ENCODE results near the gene NHEJ1. TPM values are rescaled to one million over a fixed set of nuclear protein-coding genes. Genes with fewer than 3 reads are reported as not detected.

NHEJ1 gene

DNA sequence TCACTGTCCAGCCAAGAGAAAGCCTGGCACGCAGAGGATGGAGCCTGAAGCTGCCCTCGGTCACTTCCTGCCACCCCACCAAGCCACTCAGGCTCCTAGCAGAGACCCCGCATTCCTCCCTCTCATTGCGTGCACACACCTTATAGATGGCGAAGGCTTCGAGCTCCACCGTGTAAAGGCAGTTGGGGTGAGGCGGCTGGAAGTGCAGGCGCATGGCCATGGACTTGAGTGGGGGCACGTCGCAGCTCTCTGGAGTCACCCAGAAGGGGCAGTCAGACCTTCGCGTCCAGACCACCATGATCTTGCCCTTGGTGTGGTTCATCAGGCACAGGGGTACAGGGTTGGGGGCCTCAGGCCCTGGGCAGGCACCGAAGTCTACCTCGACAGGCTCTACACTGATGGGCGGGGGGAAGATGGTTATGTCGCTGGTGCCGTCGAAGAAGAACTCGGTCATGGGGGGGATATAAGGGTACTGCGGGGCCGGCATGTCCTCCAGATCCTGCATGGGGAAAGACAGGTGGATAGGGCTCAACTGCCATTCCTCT lies 133.0 kb downstream of the NHEJ1 start:
- Histone ChIP-seq H3K4me2 (ENCODE audit: low read length) (no peak overlapping the region), H3K9ac (ENCODE audit: low read depth, low read length) (no peak overlapping the region), H3K9me3 (replicated peaks; ENCODE audit: low read length) (no peaks in the 10 kb centered on the region), H3K27me3 (ENCODE audit: control insufficient read depth, insufficient read depth, low read length) (peaks cover 63% of the 10 kb centered on the region), H3K4me1 (ENCODE audit: control insufficient read depth, insufficient read depth, low read length) (no peaks in the 10 kb centered on the region), H3K36me3 (ENCODE audit: insufficient read depth, low read length) (no peaks in the 10 kb centered on the region), H3K4me3 (ENCODE audit: low read length) (no peak overlapping the region)

DNA sequence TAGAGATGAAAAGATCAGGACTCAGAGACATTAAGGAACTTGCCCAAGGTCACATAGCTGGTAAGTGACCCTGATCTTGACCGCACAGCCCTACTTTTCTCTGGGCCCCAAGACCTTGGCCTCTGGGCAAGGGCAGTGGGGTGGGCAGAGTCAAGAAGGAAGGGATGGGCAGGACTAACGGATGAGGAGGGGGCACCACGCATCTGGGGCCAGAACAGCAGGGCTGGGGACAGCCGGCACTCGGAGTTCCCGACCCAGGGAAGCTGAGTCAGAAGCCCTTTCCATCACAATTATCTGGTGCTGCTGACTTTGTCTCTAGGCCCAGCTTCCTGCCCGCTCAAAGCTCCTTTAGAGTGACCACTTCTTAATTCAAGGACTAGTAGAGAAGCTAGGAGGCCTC lies 133.7 kb downstream of the NHEJ1 start:
- H3K9me3 ChIP-seq (replicated peaks; ENCODE audit: low read length): no peaks in the 10 kb centered on the region
- peaks cover 62% of the 10 kb centered on the region for H3K27me3 ChIP-seq (ENCODE audit: control insufficient read depth, insufficient read depth, low read length)
- no peak overlapping the region for H3K4me2 ChIP-seq (ENCODE audit: low read length)
- no peak overlapping the region for H3K9ac ChIP-seq (ENCODE audit: low read depth, low read length)
- no peaks in the 10 kb centered on the region for H3K36me3 ChIP-seq (ENCODE audit: insufficient read depth, low read length)
- H3K4me3 ChIP-seq (ENCODE audit: low read length): no peak overlapping the region
- no peaks in the 10 kb centered on the region for H3K4me1 ChIP-seq (ENCODE audit: control insufficient read depth, insufficient read depth, low read length)

DNA sequence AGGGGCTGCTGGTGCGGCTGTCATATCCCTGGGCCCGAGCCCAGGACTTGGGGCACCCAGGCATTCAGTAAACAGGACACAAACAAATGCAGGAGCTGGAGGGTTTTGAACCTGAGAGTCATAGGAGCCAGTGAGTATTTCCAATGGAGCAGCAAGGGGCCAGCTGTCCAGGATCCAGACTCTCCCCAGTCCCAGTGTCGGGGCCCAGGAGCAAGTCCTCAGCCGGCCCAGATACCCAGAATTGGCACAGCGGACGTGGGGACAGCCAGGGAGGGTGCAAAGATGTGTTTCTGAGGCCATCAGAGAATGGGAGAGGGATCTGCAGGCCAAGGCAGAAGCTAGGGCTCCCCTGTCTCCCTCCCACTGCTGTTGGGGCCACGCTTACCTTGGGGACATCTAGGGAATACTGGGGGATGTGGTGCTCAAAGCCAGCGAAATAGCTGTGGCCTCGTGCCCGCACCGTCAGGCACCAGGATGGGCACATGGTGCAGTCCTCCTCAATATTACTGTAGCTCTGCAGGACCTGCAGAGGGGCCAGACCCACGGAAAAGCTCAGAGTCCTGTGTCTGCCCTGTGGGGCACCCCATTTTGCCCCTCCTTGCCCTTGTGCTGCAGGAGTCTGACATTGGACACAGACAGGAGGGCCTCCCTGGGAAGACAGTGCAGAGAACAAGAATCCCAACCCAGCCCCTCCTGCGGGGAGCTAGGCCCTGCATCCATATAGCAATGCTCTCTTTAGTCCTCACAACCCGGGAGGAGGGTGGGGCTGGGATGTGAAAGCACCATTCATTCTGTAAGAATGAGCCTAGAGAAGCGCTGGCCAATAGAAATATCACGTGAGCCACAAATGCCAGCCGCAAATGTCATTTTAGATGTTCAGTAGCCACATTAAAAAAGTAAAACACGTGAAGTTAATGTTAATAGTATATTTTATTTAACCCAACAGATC lies 134.7 kb downstream of the NHEJ1 start:
- peaks cover 65% of the 10 kb centered on the region for H3K27me3 ChIP-seq (ENCODE audit: control insufficient read depth, insufficient read depth, low read length)
- no peaks in the 10 kb centered on the region for H3K36me3 ChIP-seq (ENCODE audit: insufficient read depth, low read length)
- no peaks in the 10 kb centered on the region for H3K4me1 ChIP-seq (ENCODE audit: control insufficient read depth, insufficient read depth, low read length)
- H3K9ac ChIP-seq (ENCODE audit: low read depth, low read length): no peak overlapping the region
- H3K9me3 ChIP-seq (replicated peaks; ENCODE audit: low read length): no peaks in the 10 kb centered on the region
- no peak overlapping the region for H3K4me3 ChIP-seq (ENCODE audit: low read length)
- no peak overlapping the region for H3K4me2 ChIP-seq (ENCODE audit: low read length)

Small RNAs within 50 kb of the gene (small RNA-seq; reads per million reads assigned to genes)
- gene MIR3131 (not detected), gene RN7SL764P (not detected)

Measured in skeletal muscle satellite cell (primary cell).